ENCODE data around the gene USP40.

- no peak for TF ChIP-seq POLR2A (IDR thresholded peaks at IDR 0.05)
- TF ChIP-seq CTCF (IDR thresholded peaks at IDR 0.05): no peak
Measured at GRCh38 chr2:233464531-233465240, 101.9 kb downstream of the USP40 start.

Data from ovary (tissue), 3 donors.